Heart right ventricle (tissue), 16 donors: Measurements from ENCODE around the gene CDRT15. TPM values are rescaled to one million over a fixed set of nuclear protein-coding genes. Genes with fewer than 3 reads are reported as not detected.
"Not testable (repeated sequence)": the region's sequence is repeated elsewhere in the genome, so short reads cannot be mapped to it uniquely, and the experiment has no call there.

Source experiments
- ATAC-seq, 8 donors: fragments of 200-7000 bp; cut with Tn5 transposase; one replicate each; pipeline ENCODE4 v1.9.1; 2020; ENCODE audit warnings: mild to moderate bottlenecking in 8 of 8, moderate library complexity in 8 of 8, moderate number of reproducible peaks in 1 of 8
- DNase-seq, 2 donors: peaks; one replicate each; pipeline ENCODE4 v3.0.0-alpha.2; 2020
- H3K27ac ChIP-seq, 10 donors: fragments of 200-600 bp; sonication (generic) in 2 of 10; one replicate each; pipeline versions ENCODE4 v1.5.0 to v1.8.0; 2020 to 2022; ENCODE audit warnings: mild to moderate bottlenecking in 3 of 10
- H3K27me3 ChIP-seq, 7 donors: fragments of 200-600 bp; one replicate each; pipeline ENCODE4 v1.8.0; 2021 to 2022; ENCODE audit warnings: mild to moderate bottlenecking in 2 of 7
- H3K36me3 ChIP-seq, 9 donors: fragments of 200-600 bp; sonication (generic) in 1 of 9; one replicate each; pipeline versions ENCODE4 v1.5.0 to v1.8.0; 2020 to 2022; ENCODE audit warnings: mild to moderate bottlenecking in 2 of 9
- H3K4me1 ChIP-seq, 9 donors: fragments of 200-600 bp; sonication (generic) in 1 of 9; one replicate each; pipeline versions ENCODE4 v1.5.0 to v1.8.0; 2020 to 2022; ENCODE audit warnings: mild to moderate bottlenecking in 4 of 9
- H3K4me3 ChIP-seq, 10 donors: fragments of 200-600 bp; sonication (generic) in 2 of 10; one replicate each; pipeline versions ENCODE4 v1.5.0 to v1.8.0; 2020 to 2022; ENCODE audit warnings: mild to moderate bottlenecking in 7 of 10, moderate library complexity in 2 of 10
- H3K9me3 ChIP-seq, 11 donors: fragments of 200-600 bp in 10 of 11; sonication (generic) in 2 of 11; one replicate each; pipeline versions ENCODE4 v1.5.0 to v1.8.0; 2013 to 2022; ENCODE audit warnings: mild to moderate bottlenecking in 2 of 11, control low read depth in 1 of 11, moderate library complexity in 1 of 11
- WGBS, 2 donors: extraction: QIAGEN DNeasy Blood & Tissue Kit; methylation state at CpG; one replicate each; pipeline ENCODE4 v1.1.7; 2013; ENCODE audit warnings: inconsistent platforms in 1 of 2; 5-methylcytosine and 5-hydroxymethylcytosine counted together
- intact Hi-C, 10 donors: fragments of 100-400 bp; cut with DNase I; formaldehyde crosslinking; loops; one replicate each; pipeline versions ENCODE4 v1.11.1 to v1.14.2; 2022
- polyA plus RNA-seq, 2 donors: library from polyadenylated mRNA; stranded (reverse); fragments of 200-250 nt; gene quantifications; one replicate each; pipeline ENCODE4 v1.2.3, GENCODE V29; 2013
- total RNA-seq, 10 donors: library from RNA; stranded (reverse); fragmentation: NEBNext Ultra II Directional in 3 of 10; extraction: Animal tissue kit (Norgen Biotek cat#: 25700) in 3 of 10; gene quantifications; one replicate each; pipeline versions ENCODE4 v1.2.1 to v1.2.4, GENCODE V29; 2021 to 2023
- donor health status: Arrhythmogenic right ventricular cardiomyopathy.
- donor health status: ischemic (EF 13 %, LVEDD 7.1; RV severe dilation, severe dysfunction).
- donor health status: healthy with polysubstance abuse.
- donor health status: DM: no; HTN: yes; CAD: no.
- donor health status: DM: no; HTN: no; CAD: no.
- donor health status: ischemic (EF 25% LVEDD 6.9; RV normal size, moderate dysfunction).
- donor health status: ischemic (EF 25% LVEDD 5.7; RV mildly dilated, moderate dysfunction).
- donor health status: healthy.
- donor health status: DM: yes; HTN: yes; CAD: no.
- donor health status: Ischemic cardiomyopathy.
- donor health status: ischemic (EF 35%, LVEDD 5.7; RV mildly dilated, moderate dysfunction).
- donor health status: nonischemic (EF 11% LVEDD 7.7; RV severe dilation, severe dysfunction).
- donor health status: DM: yes; HTN: yes; CAD: no.
- donor health status: PGD.
- donor health status: ischemic (EF 29% LVEDD 5.4; RV normal size, mild dysfunction).
- donor health status: nonischemic (EF 23%, LVEDD 6.1; RV moderate dilation, normal function).

The CDRT15 gene
- total and polyA plus RNA-seq, 12 donors = not detected

GRCh38 chr17:14190774-14191173 is 45.9 kb downstream of the CDRT15 start:
- H3K27me3 ChIP-seq, H3K4me3 ChIP-seq, ATAC-seq, H3K9me3 ChIP-seq, DNase-seq, intact Hi-C loops, H3K27ac ChIP-seq: not testable (repeated sequence)
- 72 to 83% methylated on average over 1 of the region's 1 CpG for WGBS, 2 donors
- peaks cover 0 to 18% (median 0%) of the 10 kb centered on the region in 9 donors for H3K4me1 ChIP-seq
- peaks cover 0 to 16% (median 0%) of the 10 kb centered on the region in 9 donors for H3K36me3 ChIP-seq

- H3K27me3 ChIP-seq, H3K4me1 ChIP-seq, H3K27ac ChIP-seq, H3K4me3 ChIP-seq, intact Hi-C loops, H3K9me3 ChIP-seq, ATAC-seq, H3K36me3 ChIP-seq, DNase-seq: not testable (repeated sequence)
- 92 to 100% methylated on average over 2 of the region's 4 CpGs for WGBS, 2 donors
These were observed 50.2 kb downstream of the CDRT15 start for GRCh38 chr17:14186443-14186842.

Other genes with a start within 250 kb of the CDRT15 start
- 10 to 100 TPM; 40.5 to 73.1 (median 58.6) TPM for gene COX10, start 167.4 kb downstream of the CDRT15 start, total RNA-seq
- gene COX10, start 167.4 kb downstream of the CDRT15 start, polyA plus RNA-seq = 10 to 100 TPM; 18.7 to 27.5 TPM
- gene HS3ST3B1, start 64.2 kb upstream of the CDRT15 start, total RNA-seq = 1 to 10 TPM; 1.1 to 5.9 (median 2.3) TPM
- gene HS3ST3B1, start 64.2 kb upstream of the CDRT15 start, polyA plus RNA-seq = 1 to 10 TPM in 1 of 2 donors, under 1 TPM in 1; 0.73 to 1.8 TPM